GM19238 (cell line): ENCODE data around the gene SEMA6B.
"Not testable (repeated sequence)": the region's sequence is repeated elsewhere in the genome, so short reads cannot be mapped to it uniquely, and the experiment has no call there.

Experiments used
- DNase-seq: peaks from one replicate; pipeline ENCODE4 v3.0.0; 2011; ENCODE audit warnings: low spot score; ENCODE audit not compliant: insufficient read length

Gene SEMA6B, protein sequence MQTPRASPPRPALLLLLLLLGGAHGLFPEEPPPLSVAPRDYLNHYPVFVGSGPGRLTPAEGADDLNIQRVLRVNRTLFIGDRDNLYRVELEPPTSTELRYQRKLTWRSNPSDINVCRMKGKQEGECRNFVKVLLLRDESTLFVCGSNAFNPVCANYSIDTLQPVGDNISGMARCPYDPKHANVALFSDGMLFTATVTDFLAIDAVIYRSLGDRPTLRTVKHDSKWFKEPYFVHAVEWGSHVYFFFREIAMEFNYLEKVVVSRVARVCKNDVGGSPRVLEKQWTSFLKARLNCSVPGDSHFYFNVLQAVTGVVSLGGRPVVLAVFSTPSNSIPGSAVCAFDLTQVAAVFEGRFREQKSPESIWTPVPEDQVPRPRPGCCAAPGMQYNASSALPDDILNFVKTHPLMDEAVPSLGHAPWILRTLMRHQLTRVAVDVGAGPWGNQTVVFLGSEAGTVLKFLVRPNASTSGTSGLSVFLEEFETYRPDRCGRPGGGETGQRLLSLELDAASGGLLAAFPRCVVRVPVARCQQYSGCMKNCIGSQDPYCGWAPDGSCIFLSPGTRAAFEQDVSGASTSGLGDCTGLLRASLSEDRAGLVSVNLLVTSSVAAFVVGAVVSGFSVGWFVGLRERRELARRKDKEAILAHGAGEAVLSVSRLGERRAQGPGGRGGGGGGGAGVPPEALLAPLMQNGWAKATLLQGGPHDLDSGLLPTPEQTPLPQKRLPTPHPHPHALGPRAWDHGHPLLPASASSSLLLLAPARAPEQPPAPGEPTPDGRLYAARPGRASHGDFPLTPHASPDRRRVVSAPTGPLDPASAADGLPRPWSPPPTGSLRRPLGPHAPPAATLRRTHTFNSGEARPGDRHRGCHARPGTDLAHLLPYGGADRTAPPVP

DNA sequence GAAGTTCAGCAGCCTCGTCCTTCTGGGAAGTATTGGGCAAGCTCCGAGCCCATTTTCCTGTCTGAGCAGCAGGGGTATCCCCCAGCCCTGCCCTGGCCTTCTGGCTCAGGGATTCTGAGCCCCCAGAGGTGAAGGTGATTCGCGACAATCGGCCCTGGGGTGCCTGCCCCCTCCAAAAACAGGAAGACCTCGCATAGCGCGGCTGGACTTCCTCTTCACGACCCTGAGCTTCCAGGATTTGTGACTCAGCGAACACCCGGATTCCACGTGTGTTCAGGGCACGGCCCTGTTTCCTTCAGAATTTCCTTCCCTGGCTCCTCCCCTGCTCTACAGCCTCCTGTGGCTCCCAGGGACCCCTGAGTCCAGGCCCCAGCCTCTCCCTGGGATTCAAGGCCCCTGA is at the start of gene SEMA6B:
TSS of gene SEMA6B (minus strand) at position 116 of the 400 bp plus-strand sequence. CDS start 1,227 bp downstream, outside the sequence.
- DNase-seq = no peak

DNA sequence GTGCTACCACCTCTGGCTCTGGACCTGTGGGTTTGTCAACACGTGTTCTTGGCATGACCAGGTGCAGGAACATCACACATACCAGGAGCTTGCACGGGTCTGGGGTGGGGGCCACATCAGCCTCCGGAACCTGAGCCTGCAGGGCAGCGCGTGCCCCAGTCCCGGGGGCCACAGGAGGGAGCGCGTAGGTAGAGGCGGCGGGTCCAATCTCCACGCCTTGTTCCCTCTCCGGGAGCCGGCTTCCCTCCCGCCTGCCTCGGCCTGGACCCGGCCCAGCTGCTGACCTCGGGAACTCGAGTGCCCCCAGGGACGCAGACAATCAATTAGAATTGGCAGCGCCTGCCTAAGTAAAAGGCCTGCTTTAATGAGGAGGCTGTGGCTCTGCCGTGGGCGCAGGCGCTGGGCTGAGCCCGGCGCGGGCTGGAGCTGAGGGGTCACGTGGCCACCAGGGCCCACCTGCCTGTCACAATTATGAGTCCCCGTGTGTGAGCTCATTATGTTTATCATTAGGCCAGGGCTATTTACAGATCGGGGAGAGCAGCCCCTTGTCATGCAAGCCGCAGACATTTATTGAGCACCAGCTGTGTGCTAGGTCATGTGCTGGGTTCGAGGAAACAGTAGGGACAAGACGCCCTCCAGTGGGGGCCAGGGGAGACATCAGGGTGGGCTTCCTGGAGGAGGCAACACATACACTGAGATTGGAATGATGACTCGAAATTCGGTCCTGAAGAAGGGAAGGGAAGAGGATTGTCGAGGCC is 47.6 kb upstream of the SEMA6B start:
- DNase-seq = no peak

DNA sequence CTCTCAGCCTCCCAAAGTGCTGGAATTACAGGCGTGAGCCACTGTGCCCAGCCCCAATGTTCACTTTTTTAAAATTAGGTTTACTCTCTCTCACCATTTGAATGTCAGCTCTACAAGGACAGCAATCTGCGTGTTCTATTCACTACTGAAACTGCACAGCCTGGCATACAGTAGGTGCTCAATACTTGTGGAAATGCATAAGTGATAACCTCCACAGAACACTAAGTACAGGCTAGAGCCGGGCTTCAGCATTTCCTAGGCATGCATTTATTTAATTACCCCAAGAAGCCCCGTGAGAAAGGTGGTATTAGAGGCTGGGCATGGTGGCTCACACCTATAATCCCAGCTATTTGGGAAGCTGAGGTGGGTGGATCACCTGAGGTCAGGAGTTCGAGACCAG is 46.7 kb upstream of the SEMA6B start:
- no peak for DNase-seq

DNA sequence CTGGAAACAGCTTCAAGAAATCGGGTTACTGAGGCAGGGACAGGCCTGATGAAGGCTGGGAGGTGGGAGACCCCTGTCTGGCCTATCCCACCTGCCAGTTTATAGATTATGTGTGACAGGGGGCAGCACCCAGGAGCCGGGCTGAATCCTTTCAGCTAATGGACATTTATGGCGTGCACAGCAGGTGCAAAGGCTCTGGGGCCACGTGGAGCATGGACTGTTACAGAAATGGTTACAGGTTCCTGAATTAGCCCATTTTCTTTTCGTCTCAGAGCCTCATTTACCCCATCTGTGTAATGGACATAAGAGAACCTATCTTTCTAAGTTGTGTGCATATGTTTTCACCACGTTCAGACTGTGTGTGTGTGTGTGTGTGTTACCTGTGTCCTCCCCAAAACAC is 45.4 kb upstream of the SEMA6B start:
- DNase-seq = no peak

DNA sequence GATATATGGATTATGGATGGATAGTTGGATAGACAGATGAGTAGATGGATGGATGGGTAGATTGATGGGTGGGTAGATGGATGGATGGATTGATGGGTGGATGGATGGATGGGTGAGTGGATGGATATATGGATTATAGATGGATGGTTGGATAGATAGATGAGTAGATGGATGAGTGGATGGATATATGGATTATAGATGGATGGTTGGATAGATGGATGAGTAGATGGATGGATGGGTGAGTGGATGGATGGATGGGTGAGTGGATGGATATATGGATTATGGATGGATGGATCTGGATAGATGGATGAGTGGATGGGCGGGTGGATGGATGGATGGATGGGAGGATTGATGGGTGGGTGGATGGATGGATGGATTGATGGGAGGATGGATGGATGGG is 43.4 kb upstream of the SEMA6B start:
- no peak for DNase-seq

DNA sequence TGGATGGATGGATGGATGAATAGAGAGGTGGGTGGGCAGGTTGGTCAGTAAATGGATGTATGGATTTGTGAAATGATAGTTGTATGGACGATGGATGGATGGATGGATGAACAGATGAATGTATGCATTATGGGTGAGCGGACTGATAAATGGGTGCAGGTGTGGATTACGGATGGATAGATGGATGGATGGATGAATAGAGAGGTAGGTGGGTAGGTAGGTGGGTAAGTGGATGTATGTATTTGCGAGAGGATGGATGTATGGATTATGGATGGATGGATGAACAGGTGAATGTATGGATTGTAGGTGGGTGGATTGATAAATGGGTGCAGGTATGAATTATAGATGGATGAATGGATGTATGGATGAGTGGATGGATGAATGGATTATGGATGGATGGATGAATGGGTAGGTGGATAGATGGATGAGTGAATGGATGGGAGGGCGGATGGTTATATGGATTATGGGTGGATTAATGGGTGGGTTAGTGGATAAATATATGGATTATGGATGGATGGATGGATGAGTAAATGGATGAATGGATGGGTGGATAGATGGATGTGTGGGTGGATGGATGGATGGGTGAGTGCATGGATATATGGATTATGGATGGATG is 42.8 kb upstream of the SEMA6B start:
- no peak for DNase-seq

DNA sequence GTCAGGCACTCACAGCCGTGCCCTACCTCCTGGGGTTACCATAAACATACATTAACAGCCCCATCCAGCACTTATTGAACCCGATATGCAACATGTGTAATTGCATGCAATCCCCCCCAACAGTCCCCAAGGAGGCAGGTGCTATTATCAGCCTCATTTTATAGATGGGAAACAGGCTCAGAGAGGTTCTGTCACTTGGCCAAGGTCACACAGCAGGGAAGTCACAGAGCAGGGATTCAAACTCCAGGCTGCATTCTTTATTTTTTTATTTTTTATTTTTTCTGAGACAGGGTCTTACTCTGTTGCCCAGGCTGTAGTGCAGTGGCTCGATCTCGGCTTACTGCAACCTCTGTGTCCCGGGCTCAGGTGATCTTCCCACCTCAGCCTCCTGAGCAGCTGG is 41.4 kb upstream of the SEMA6B start:
- no peak for DNase-seq

DNA sequence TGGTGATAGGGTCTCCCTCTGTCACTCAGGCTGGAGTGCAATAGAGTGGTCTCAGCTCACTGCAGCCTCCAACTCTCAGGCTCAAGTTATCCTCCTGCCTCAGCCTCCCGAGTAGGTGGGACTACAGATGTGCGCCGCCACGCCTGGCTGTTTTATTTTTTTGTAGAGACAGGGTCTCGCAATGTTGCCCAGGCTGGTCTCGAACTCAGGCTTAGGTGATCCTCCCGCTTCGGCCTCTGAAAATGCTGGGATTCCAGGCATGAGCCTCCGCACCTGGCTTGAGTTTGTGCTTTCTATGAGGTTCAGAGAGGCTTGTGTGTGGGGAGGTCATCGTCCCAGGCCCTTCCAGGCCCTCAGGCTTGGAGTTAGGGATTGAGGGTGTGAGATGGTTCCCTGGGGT is 40.6 kb upstream of the SEMA6B start:
- DNase-seq = no peak

DNA sequence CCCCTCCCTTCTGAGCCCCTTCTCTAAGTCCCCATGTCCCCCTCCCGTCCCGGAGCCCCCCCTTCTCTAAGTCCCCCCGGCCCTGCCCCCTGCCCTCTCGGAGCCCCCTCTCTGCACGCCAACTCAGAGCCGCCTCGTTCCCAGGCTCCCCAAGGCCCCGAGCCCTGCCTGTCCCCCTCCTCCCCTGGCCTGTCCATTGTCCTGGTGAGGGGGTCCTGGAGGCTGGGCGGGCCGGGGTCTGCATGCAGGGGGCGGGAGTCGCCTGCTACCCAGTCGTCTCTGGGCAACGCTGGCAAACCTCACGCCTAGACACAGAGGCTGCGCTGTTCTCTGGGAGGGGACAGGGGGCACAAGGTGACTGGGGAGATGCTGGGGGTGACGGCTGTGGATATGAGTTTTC is 39.2 kb upstream of the SEMA6B start:
- DNase-seq = no peak

DNA sequence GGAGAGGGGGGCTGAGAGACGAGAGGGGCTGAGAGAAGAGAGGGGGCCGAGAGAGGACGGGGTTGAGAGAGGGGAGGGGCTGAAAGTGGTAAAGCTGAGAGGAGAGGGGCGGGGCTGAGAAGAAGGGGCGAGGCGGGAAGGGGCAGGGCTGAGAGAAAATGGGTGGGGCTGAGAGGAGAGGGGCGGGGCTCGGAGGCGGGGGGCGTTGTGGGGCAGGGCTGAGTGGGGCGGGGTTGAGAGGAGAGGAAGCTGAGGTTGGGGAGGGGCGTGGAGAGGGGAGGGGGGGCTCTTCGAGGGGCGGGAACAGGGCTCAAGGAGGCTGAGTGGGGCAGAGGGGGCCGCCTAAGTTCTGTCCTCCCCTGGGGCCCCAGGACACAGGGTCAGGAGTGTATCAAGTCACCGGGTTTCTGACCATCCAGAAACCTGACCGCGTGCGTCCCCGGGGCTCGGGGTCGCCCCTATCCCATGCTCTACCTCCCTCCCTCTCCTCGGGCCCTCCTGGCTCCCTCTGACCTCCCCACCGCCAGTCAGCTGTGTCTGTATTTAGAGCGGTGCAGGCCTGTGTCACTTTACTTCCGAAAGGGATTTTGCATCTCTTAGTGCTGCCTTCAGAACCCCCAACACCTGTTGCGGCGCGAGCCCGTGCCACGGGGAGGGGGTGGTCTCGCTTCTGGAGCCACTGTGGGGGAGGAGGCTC is 38.6 kb upstream of the SEMA6B start:
- peak; percentile 73 for DNase-seq

DNA sequence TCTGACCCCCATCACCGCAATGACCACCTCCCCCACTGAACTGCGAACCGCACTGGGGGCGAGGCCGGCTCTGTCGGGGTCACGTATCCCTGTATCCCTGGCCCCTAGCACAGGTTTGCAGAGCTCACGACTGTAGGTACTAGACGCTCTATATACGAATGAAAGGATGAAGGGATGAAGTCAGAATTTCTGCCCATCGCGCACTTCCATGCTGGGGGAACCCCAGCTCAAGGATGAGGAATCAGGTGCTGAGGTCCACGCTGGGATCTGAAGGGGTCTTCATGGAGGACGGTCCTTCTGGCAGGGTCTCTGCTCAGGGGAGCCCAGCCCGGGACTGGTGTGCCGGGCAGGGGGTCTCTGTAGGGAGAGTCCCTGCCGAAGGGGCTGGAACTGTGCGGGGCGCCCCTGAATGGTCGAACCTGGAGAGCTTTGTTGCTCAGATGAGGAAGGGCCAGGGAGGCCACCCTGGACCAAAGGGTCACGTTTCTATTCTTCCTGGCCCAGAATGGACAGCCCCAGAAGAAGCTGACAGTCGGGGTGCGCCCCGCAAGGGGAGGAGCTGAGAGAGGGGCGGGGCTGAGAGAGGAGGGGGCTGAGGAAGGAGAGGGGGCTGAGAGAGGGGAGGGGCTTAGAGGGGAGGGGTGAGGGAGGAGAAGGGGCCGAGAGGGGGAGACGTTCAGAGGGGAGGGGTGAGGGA is 37.9 kb upstream of the SEMA6B start:
- no peak for DNase-seq

DNA sequence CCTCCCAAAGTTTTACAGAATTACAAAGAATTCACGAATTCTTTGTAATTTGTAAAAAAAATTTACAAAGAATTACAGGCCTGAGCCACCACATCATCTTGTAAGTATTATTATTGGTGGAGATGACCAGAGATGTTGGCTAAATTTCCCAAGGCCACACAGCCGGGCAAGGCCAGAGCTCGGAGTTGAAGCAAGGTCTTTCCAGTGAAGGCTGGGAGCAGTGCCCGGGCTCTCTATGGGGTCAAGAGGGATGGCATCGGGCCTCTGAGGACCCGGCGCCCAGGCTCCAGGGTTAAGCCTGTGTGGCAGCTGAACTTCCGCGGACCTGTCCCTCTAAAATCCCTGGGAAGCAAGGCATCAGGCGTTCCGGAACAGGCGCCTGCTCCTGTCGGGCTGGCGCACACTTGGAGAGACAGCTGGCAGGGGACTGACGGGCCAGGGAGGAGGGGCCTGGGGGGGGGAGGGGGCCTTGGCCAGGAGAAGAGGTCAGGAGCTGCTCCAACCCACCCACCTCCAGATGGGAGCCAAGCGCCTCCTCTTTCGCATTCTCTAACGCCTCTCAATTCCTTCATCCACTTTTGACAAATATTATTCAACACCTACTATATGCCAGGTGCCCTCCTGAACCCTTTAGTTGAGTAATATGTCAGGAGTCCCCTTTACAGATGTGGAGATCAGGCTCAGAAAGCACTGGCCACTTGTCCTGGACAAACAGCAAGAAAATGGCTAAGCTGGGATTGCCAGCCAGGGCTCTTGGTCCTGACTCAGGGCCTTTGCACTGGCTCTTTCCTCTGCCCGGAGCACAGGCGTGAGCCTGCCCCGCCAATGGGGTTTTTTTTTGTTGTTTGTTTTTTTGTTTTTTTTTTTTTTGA is 36.8 kb upstream of the SEMA6B start:
- no peak for DNase-seq

DNA sequence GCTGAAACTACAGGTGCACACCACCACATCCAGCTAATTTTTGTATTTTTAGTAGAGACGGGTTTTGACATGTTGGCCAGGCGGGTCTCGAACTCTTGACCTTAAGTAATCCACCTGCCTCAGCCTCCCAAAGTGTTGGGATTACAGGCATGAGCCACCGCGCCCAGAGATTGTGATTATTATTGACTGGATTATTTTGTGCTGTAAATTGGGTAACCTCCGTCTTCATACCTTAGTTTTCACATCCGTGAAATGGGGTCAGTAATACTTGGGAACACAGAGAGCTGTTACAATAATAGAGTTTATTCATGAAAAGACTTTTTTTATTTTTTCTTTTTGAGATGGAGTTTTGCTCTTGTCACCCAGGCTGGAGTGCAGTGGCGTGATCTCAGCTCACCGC is 35.7 kb upstream of the SEMA6B start:
- DNase-seq = not testable (repeated sequence)

DNA sequence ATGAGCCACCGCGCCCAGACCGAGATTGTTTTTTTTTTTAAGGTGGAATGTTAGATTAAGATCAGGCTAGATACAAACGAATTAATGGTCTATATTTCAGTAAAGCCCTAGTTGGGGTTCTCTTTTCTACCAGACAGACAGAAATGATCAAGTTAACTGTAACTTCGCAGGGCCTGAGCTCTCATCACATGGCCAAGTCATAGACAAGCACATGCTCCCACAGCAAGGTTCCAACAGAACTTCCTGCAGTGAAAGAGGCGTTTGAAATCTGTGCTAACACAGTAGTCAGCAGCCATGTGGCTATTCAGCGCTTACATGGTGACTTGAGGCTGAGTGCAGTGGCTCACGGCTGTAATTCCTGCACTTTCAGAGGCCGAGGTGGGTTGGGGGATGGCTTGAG is 34.7 kb upstream of the SEMA6B start:
- no peak for DNase-seq

DNA sequence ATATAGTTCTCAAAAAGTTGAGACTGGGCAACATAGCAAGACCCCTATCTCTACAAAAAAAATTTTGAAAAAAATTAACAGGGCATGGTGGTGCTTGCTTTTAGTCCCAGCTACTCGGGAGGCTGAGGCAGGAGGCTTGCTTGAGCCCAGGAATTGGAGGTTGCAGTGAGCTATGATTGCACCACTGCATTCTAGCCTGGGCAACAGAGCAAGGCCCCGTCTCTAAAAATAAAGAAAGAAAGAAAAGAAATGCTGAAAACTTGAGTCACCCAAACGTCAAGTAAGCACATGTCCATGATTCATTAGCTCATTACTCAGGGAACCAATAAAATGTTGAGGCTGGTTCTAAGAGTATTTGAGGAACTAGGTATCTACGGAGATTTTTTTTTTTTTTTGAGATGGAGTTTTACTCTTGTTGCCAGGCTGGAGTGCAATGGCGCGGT is 33.9 kb upstream of the SEMA6B start:
- DNase-seq = no peak

DNA sequence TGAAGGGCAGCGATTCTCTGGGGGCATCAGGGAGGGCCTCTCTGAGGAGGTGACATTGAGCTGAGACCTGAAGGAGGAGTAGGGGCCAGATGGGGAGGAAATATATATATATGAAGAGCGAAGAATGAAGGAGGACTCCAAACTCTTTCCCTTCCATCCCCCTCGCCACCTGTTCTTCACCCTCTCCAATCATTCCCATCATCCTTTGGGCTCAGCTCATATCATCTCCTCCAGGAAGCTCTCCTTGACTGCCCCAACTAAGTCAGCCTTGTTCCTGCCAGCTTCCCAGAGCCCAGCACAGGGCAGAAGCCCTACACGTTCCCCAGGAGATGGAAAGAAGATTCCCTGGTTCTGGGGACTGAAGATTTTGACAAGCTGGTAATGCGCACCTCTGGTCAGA is 33.0 kb upstream of the SEMA6B start:
- no peak for DNase-seq

DNA sequence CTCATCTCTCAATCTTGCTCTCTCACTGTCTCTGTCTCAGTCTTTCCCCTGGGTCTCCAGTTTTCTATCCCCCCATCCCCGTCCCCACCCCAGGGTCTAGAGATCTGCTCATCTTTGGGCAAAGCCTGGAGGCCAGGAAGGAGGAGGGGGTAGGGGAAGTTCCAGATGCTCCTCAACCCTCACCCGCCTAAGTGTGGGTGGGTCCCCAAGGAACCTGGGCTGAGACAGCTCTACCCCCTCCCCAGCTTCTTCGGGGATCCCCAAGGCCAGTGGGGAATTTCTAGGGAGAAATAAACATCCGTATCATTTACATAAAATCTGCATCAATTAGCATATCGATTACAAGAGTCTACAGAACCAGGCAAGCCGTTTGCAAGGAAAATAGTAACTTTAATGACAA is 31.8 kb upstream of the SEMA6B start:
- DNase-seq = no peak

DNA sequence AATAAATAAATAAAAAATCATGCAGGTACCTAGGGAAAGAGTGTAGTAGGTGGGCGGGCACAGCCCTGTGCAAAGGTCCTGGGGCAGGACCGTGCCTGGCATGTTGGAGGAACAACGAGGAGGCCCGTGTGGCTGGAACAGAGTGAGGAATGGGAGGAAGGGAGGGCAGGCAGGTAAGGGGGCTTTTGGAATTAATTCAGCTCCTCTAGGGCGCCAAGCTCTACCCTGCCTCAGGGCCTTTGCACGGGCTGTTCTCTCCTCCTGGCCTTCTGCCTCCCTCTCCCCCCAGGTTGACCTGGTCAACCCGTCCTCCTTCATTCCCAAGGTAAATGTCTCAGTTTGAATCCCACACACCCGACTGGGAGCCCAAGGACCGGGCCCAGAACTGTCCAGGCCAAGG is 31.1 kb upstream of the SEMA6B start:
- no peak for DNase-seq
